Astrocyte (in vitro differentiated cells and primary cell): Measurements from ENCODE around the gene CRLF1.

Experiments used
- CTCF ChIP-seq: IDR thresholded peaks from 2 replicates; pipeline ENCODE4 v1.5.1; 2011; ENCODE audit warnings: low read depth, mild to moderate bottlenecking, inconsistent platforms, low read length, moderate library complexity; ENCODE audit not compliant: insufficient read depth
- EZH2 ChIP-seq: IDR thresholded peaks from 2 replicates; pipeline ENCODE4 v1.6.1; 2012; ENCODE audit warnings: mild to moderate bottlenecking, low read length, inconsistent platforms; ENCODE audit not compliant: insufficient read depth

GRCh38 chr19:18594824-18595373, 11.7 kb downstream of the CRLF1 start:
- TF ChIP-seq CTCF: no peak
- TF ChIP-seq EZH2: no peak
